GM12864 (cell line): ENCODE data around the gene SEMA4D.

Experiments
- DNase-seq: peaks from one replicate; pipeline ENCODE4 v3.0.0-alpha.2; 2011; ENCODE audit warnings: low read depth
- H3K4me3 ChIP-seq: 2 replicates; pipeline ENCODE4 v1.5.1; 2011; ENCODE audit warnings: mild to moderate bottlenecking, low read depth, low read length, control low read depth
- CTCF ChIP-seq: IDR thresholded peaks from 2 replicates; pipeline ENCODE4 v1.5.1; 2011; ENCODE audit warnings: low read depth, mild to moderate bottlenecking, moderate library complexity, low read length, control low read depth, inconsistent platforms; ENCODE audit errors: missing control alignments

The SEMA4D gene

GRCh38 chr9:89438194-89438593 is 59.7 kb downstream of the SEMA4D start:
- no peak for TF ChIP-seq CTCF
- DNase-seq: no peak
- no peak overlapping the region for H3K4me3 ChIP-seq

DNA sequence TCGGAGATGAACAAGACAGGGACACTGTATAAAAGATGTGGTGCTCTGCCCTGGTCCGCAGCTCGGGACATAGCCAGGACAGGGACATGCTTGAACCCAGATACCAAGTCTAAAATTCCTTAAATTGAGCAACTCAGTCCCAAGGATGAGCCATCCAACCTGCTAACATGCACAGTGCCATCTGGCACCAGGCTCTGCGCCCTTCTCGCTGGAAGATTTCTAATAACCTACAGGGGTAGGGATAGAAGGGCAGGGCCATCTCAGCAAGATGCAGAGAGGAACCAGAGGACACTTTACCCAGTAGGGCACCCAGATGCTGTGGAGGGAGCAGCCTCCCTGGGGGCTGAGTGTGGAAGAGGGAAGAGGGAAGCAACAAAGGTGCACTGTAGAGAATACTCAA is 60.1 kb downstream of the SEMA4D start:
- no peak overlapping the region for H3K4me3 ChIP-seq
- TF ChIP-seq CTCF: no peak
- DNase-seq: no peak

GRCh38 chr9:89436963-89437625 is 60.8 kb downstream of the SEMA4D start:
- no peak overlapping the region for H3K4me3 ChIP-seq
- no peak for TF ChIP-seq CTCF
- DNase-seq: no peak

DNA sequence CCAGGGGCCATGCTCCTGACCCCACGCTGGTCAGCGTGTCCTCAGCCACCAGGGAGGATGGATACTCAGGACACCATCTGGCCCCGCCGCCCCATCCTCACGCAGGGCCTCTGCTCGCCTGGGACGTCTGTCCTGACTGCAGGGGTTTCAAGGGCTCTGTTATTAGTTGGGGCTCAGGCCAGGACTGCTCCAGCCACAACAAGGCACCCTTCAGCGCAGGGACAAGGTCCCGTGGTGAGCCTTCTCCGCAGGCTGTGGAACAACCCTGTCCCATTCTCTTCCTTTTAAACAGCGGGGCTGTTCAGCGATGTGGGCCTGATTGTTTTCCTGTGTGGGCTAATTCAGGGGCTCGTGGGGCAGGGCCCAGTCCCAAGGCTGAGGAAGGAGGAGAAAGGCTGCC is 61.6 kb downstream of the SEMA4D start:
- no peak overlapping the region for H3K4me3 ChIP-seq
- TF ChIP-seq CTCF: no peak
- no peak for DNase-seq

DNA sequence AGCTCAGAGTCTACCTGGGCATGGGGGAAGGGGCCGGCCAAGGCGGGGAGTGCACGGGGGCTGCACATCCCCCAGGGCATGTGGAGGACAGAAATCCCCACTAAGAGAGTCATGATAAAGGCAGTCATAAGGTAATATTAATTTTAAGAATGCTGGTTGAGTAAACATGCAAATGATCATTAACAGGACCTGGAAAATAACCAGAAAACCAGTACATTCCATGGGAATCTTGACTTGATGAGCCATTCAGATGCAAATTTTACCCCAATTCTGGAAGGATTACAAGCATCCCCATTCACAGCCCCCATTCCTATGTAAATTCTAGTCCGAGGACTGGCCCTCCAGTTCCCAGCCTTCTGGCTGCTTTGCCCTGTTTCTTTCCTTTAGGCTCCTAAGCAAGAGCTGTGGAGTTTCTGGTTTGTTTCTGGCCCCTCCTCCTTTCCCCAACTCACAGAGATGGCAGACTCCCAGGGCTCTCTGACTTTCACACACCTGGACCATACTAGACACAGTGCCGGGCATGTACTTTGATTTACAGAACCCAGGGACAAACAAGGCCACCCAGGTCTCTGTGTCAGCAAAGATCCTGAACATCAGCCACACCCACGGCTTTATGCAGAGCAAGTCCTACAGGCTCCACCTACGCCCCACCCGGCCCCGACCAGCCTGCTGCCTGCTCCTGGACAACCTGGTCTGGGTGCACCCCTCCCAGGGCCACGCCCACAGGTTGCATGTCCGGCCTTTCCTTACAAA is 62.7 kb downstream of the SEMA4D start:
- TF ChIP-seq CTCF: no peak
- no peak overlapping the region for H3K4me3 ChIP-seq
- no peak for DNase-seq

- no peak for DNase-seq
- no peak overlapping the region for H3K4me3 ChIP-seq
- TF ChIP-seq CTCF: no peak
Observed at GRCh38 chr9:89434636-89435035, 63.3 kb downstream of the SEMA4D start.

DNA sequence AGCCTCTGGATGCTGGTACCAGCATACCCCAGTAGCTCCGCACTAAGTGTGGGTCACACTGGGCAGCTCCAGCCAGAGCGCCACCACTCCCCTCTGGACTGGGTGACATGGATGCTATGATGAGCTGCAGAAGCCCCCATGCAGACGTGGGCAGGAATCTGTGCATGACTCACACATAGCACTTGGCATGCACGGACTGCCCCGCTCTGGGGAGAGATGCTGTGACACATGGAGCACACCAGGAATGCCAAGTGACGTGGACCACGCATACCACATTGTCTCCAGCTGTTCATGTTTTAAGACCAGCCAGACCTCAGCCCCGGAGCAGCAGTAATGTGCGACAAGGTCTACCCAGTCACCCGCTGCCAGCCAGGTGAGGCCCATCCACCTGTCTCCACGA is 64.1 kb downstream of the SEMA4D start:
- TF ChIP-seq CTCF: no peak
- DNase-seq: no peak
- H3K4me3 ChIP-seq: no peak overlapping the region
